Measurements from ENCODE around the gene TMPRSS15.

Gene TMPRSS15

GRCh38 chr21:18274370-18274769, 129.2 kb downstream of the TMPRSS15 start:
- no peak overlapping the region for H3K4me3 ChIP-seq (ENCODE audit: low read depth, low read length)
- DNase-seq (ENCODE audit: low read depth, low spot score) = no peak
- in situ Hi-C loops (cut with HindIII; ENCODE audit: low sequenced_read_pairs) = no loop called here
- no peak for TF ChIP-seq CTCF (IDR thresholded peaks at IDR 0.05; ENCODE audit: low read depth, low read length)

GRCh38 chr21:18273400-18273799, 130.2 kb downstream of the TMPRSS15 start:
- in situ Hi-C loops (cut with HindIII; ENCODE audit: low sequenced_read_pairs) = no loop called here
- DNase-seq (ENCODE audit: low read depth, low spot score) = no peak
- TF ChIP-seq CTCF (IDR thresholded peaks at IDR 0.05; ENCODE audit: low read depth, low read length) = no peak
- H3K4me3 ChIP-seq (ENCODE audit: low read depth, low read length) = no peak overlapping the region

- TF ChIP-seq CTCF (IDR thresholded peaks at IDR 0.05; ENCODE audit: low read depth, low read length) = no peak
- no peak for DNase-seq (ENCODE audit: low read depth, low spot score)
These were observed 133.7 kb downstream of the TMPRSS15 start for GRCh38 chr21:18269856-18270255.

GRCh38 chr21:18268906-18269305, 134.7 kb downstream of the TMPRSS15 start:
- H3K4me3 ChIP-seq (ENCODE audit: low read depth, low read length) = no peak overlapping the region
- in situ Hi-C loops (cut with HindIII; ENCODE audit: low sequenced_read_pairs) = no loop called here
- TF ChIP-seq CTCF (IDR thresholded peaks at IDR 0.05; ENCODE audit: low read depth, low read length) = no peak
- DNase-seq (ENCODE audit: low read depth, low spot score) = no peak

More at GRCh38 chr21:18269856-18270255, 133.7 kb downstream of the TMPRSS15 start:
- in situ Hi-C loops (cut with HindIII; ENCODE audit: low sequenced_read_pairs) = no loop called here
- no peak overlapping the region for H3K4me3 ChIP-seq (ENCODE audit: low read depth, low read length)

- no peak for DNase-seq (ENCODE audit: low read depth, low spot score)
- H3K4me3 ChIP-seq (ENCODE audit: low read depth, low read length) = no peak overlapping the region
- in situ Hi-C loops (cut with HindIII; ENCODE audit: low sequenced_read_pairs) = no loop called here
- no peak for TF ChIP-seq CTCF (IDR thresholded peaks at IDR 0.05; ENCODE audit: low read depth, low read length)
These were observed 136.1 kb downstream of the TMPRSS15 start for GRCh38 chr21:18267496-18267895.

- no peak overlapping the region for H3K4me3 ChIP-seq (ENCODE audit: low read depth, low read length)
- TF ChIP-seq CTCF (IDR thresholded peaks at IDR 0.05; ENCODE audit: low read depth, low read length) = no peak
- in situ Hi-C loops (cut with HindIII; ENCODE audit: low sequenced_read_pairs) = no loop called here
- DNase-seq (ENCODE audit: low read depth, low spot score) = no peak
These were observed 137.6 kb downstream of the TMPRSS15 start for GRCh38 chr21:18265944-18266343.

- no peak overlapping the region for H3K4me3 ChIP-seq (ENCODE audit: low read depth, low read length)
- DNase-seq (ENCODE audit: low read depth, low spot score) = no peak
- no peak for TF ChIP-seq CTCF (IDR thresholded peaks at IDR 0.05; ENCODE audit: low read depth, low read length)
- in situ Hi-C loops (cut with HindIII; ENCODE audit: low sequenced_read_pairs) = no loop called here
These were observed 149.8 kb downstream of the TMPRSS15 start for GRCh38 chr21:18253799-18254198.
